ENCODE measurements around the gene VPS11. TPM values are rescaled to one million over a fixed set of nuclear protein-coding genes. Genes with fewer than 3 reads are reported as not detected.

VPS11 gene
- total RNA-seq, 1 donor from 2014 or later: 10.4 TPM

DNA sequence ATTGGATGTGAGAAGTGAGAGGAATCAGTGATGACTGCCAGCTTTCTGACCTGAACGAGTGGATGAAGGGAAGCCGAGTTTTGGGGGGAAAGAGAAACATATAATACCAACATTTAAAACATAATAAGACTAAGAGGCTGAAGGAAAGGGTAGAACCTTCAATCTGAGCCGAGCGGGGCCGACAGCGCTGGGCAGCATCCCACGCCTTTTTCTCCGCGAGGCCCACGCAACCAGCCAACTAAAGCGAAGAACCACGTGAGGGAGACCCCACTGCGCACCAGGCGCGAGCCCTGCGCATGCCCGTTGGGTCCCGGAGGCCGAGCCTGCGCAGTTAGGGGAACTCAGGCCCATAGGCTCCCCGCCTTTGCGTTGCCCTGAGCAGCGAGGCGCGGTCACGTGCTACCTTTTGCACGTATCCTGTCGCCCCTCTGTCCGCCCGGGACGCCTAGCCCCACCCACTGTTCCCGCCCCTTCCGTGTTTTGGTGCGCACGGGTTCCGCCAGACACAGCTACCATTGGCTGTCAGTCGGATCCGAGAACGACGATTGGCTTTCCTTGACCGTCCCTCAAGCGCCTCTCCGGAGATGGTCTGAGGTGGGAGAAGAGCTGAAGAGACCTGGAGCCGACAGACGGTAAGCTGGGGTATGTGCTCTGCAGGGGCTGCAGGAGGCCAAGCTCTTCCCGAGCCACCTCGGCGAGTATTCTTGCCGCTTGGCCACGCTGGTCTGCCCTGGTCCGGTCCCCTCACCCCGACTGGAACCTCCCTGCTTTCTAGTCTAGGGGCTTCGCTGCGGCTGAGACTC, 53.6 kb downstream of the VPS11 start, which contains the start of gene HINFP:
HINFP (plus strand) TSS at position 573 of the 803 bp plus-strand sequence. CDS start 5,365 bp downstream, outside the sequence.
- Histone ChIP-seq H4K20me1 (ENCODE audit: low read depth) (peaks cover 12% of the 10 kb centered on the region), H3K4me2 (peak within 1 kb of the TSS; percentile 93), H3K9me3 (ENCODE audit: low read depth) (no peaks in the 10 kb centered on the region), H3K4me3 (peak within 1 kb of the TSS; percentile 81), H3K9ac (peak within 1 kb of the TSS; percentile 87), H2AFZ (replicated peaks) (peak within 1 kb of the TSS; percentile 15), H3K4me1 (peaks cover 12% of the 10 kb centered on the region), H3F3A (ENCODE audit: low read depth) (peaks cover 16% of the 10 kb centered on the region), H3K27me3 (no peaks in the 10 kb centered on the region), H3K27ac (no peak within 1 kb of the TSS), H3K36me3 (no peaks in the 10 kb centered on the region), H3K79me2 (ENCODE audit: low read depth) (peaks cover 43% of the 10 kb centered on the region)
- TF ChIP-seq EZH2 (IDR thresholded peaks at IDR 0.05): no peak
- no peak for TF ChIP-seq EZH2phosphoT487 (IDR thresholded peaks at IDR 0.05)
- TF ChIP-seq, protein P1, sequence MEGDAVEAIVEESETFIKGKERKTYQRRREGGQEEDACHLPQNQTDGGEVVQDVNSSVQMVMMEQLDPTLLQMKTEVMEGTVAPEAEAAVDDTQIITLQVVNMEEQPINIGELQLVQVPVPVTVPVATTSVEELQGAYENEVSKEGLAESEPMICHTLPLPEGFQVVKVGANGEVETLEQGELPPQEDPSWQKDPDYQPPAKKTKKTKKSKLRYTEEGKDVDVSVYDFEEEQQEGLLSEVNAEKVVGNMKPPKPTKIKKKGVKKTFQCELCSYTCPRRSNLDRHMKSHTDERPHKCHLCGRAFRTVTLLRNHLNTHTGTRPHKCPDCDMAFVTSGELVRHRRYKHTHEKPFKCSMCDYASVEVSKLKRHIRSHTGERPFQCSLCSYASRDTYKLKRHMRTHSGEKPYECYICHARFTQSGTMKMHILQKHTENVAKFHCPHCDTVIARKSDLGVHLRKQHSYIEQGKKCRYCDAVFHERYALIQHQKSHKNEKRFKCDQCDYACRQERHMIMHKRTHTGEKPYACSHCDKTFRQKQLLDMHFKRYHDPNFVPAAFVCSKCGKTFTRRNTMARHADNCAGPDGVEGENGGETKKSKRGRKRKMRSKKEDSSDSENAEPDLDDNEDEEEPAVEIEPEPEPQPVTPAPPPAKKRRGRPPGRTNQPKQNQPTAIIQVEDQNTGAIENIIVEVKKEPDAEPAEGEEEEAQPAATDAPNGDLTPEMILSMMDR (IDR thresholded peaks at IDR 0.05): no peak
- peak within 1 kb of the TSS; percentile 78 for H3K27ac Mint-ChIP-seq
- peak within 1 kb of the TSS; percentile 92 for H3K4me3 Mint-ChIP-seq
- H3K36me3 Mint-ChIP-seq: peaks cover 5% of the 10 kb centered on the region
- H3K4me1 Mint-ChIP-seq: peaks cover 19% of the 10 kb centered on the region
- H3K27me3 Mint-ChIP-seq (ENCODE audit: insufficient read depth, low read depth): peaks cover 3% of the 10 kb centered on the region
- peak; percentile 100 for DNase-seq (ENCODE audit: low spot score)
- H3K9me3 Mint-ChIP-seq: no peaks in the 10 kb centered on the region

DNA sequence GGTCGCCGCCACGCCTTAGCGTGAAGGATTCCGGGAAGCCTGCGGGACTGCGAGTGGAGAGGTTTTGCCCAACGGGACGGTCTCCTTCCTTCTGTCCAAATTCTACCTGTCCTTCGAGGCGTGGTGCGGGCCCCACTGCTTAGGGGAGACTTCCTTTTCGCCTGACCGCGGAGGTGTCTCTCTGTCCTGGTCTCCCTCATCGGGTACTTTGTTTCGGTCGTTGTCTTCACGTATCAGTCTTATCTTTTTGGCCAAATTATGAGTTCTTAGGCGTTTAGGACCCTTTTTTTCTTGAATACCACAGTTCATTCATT, 54.1 kb downstream of the VPS11 start:
- peaks cover 20% of the 10 kb centered on the region for H3F3A ChIP-seq (ENCODE audit: low read depth)
- H3K4me3 ChIP-seq: peak overlapping the region; percentile 81
- no peak for DNase-seq (ENCODE audit: low spot score)
- Mint-ChIP-seq H3K36me3 (peaks cover 5% of the 10 kb centered on the region), H3K27ac (peak overlapping the region; percentile 5), H3K9me3 (no peaks in the 10 kb centered on the region), H3K27me3 (ENCODE audit: insufficient read depth, low read depth) (peaks cover 3% of the 10 kb centered on the region), H3K4me3 (peak overlapping the region; percentile 92), H3K4me1 (peaks cover 19% of the 10 kb centered on the region)
- H3K9me3 ChIP-seq (ENCODE audit: low read depth): no peaks in the 10 kb centered on the region
- no peaks in the 10 kb centered on the region for H3K27me3 ChIP-seq
- H3K79me2 ChIP-seq (ENCODE audit: low read depth): peaks cover 43% of the 10 kb centered on the region
- peak overlapping the region; percentile 93 for H3K4me2 ChIP-seq
- no peak overlapping the region for H3K27ac ChIP-seq
- no peaks in the 10 kb centered on the region for H3K36me3 ChIP-seq
- peak overlapping the region; percentile 87 for H3K9ac ChIP-seq
- H2AFZ ChIP-seq (replicated peaks): peak overlapping the region; percentile 15
- TF ChIP-seq EZH2phosphoT487 (IDR thresholded peaks at IDR 0.05) (no peak), EZH2 (IDR thresholded peaks at IDR 0.05) (no peak)
- TF ChIP-seq, protein P1 (IDR thresholded peaks at IDR 0.05): no peak
- peaks cover 12% of the 10 kb centered on the region for H4K20me1 ChIP-seq (ENCODE audit: low read depth)
- H3K4me1 ChIP-seq: peaks cover 12% of the 10 kb centered on the region

DNA sequence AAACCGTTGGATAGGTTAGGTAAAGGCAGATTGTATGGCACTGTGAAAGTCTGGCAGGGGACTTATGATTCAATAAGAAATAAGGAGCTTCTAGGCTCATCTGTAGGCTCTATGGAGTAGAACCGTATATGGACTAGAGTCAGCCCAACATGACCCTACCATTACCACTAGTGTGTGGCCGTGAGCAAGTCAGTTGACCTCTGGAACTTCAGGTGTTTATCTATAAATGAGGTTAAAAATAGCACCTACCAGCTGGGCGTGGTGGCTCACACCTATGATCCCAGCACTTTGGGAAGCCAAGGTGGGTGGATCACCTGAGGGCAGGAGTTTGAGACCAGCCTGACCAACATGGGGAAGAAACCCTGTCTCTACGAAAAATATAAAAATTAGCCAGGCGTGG, 58.2 kb downstream of the VPS11 start:
- peaks cover 6% of the 10 kb centered on the region for H3K4me1 ChIP-seq

More for the DNA sequence above, 58.2 kb downstream of the VPS11 start:
- Histone ChIP-seq H2AFZ (replicated peaks) (no peak overlapping the region), H3K4me3 (no peak overlapping the region), H3K27me3 (no peaks in the 10 kb centered on the region), H3K79me2 (ENCODE audit: low read depth) (peaks cover 43% of the 10 kb centered on the region), H4K20me1 (ENCODE audit: low read depth) (peaks cover 12% of the 10 kb centered on the region), H3K9ac (no peak overlapping the region), H3K27ac (no peak overlapping the region), H3K9me3 (ENCODE audit: low read depth) (no peaks in the 10 kb centered on the region), H3F3A (ENCODE audit: low read depth) (peaks cover 4% of the 10 kb centered on the region), H3K36me3 (no peaks in the 10 kb centered on the region), H3K4me2 (no peak overlapping the region)
- Mint-ChIP-seq H3K36me3 (peaks cover 12% of the 10 kb centered on the region), H3K4me1 (peaks cover 11% of the 10 kb centered on the region), H3K9me3 (no peaks in the 10 kb centered on the region), H3K27me3 (ENCODE audit: insufficient read depth, low read depth) (peaks cover 1% of the 10 kb centered on the region), H3K27ac (no peak overlapping the region), H3K4me3 (no peak overlapping the region)
- TF ChIP-seq EZH2 (IDR thresholded peaks at IDR 0.05): no peak
- no peak for TF ChIP-seq EZH2phosphoT487 (IDR thresholded peaks at IDR 0.05)
- TF ChIP-seq, protein P1 (IDR thresholded peaks at IDR 0.05): no peak
- DNase-seq (ENCODE audit: low spot score): no peak

Measured in neural progenitor cell (in vitro differentiated cells).